Left renal pelvis (tissue), 4 donors: Measurements from ENCODE around the gene AGTR2. TPM values are rescaled to one million over a fixed set of nuclear protein-coding genes. Genes with fewer than 3 reads are reported as not detected.
"Not testable (repeated sequence)": the region's sequence is repeated elsewhere in the genome, so short reads cannot be mapped to it uniquely, and the experiment has no call there.

Source experiments
- DNase-seq, 4 donors: peaks; one replicate each; pipeline ENCODE4 v3.0.0-alpha.2; 2013; ENCODE audit warnings: low read depth in 4 of 4, low spot score in 3 of 4
- polyA plus RNA-seq, 4 donors: library from polyadenylated mRNA; unstranded; fragments of 120-200 nt; gene quantifications; one replicate each; pipeline ENCODE4 v1.2.1, GENCODE V29; 2013; ENCODE audit not compliant: insufficient read length in 4 of 4

The AGTR2 gene
- 100 to 1,000 TPM in 2 of 4 donors, 10 to 100 TPM in 2; 74.5 to 195 (median 117) TPM for polyA plus RNA-seq

GRCh38 chrX:116170511-116170910 lies at the start of gene AGTR2:
TSS of gene AGTR2 (plus strand) at chrX:116170744. CDS start at chrX:116172281, 1,537 bp downstream.
- no peak for DNase-seq

- no peak for DNase-seq
Measured at GRCh38 chrX:116135277-116135676, 35.3 kb upstream of the AGTR2 start.

GRCh38 chrX:116141270-116141669 lies 29.3 kb upstream of the AGTR2 start:
- not testable (repeated sequence) for DNase-seq

GRCh38 chrX:116142976-116143375 lies 27.6 kb upstream of the AGTR2 start:
- DNase-seq, result no peak

- no peak for DNase-seq
Measured at GRCh38 chrX:116172976-116173375, 2.4 kb downstream of the AGTR2 start.

GRCh38 chrX:116181300-116181699 lies 10.8 kb downstream of the AGTR2 start:
- no peak for DNase-seq

GRCh38 chrX:116185163-116185562 lies 14.6 kb downstream of the AGTR2 start:
- no peak for DNase-seq

- DNase-seq, result no peak
Measured at GRCh38 chrX:116194649-116195048, 24.1 kb downstream of the AGTR2 start.

GRCh38 chrX:116198235-116198634 lies 27.7 kb downstream of the AGTR2 start:
- no peak for DNase-seq

- DNase-seq, result no peak
Measured at GRCh38 chrX:116198810-116199209, 28.3 kb downstream of the AGTR2 start.

- peak in 1 of 4 donors; percentile 6 for DNase-seq
Measured at GRCh38 chrX:116204932-116205331, 34.4 kb downstream of the AGTR2 start.

- DNase-seq, result no peak
Measured at GRCh38 chrX:116213262-116213661, 42.7 kb downstream of the AGTR2 start.

GRCh38 chrX:116217080-116217479 lies 46.5 kb downstream of the AGTR2 start:
- DNase-seq, result not testable (repeated sequence)
